NCI-H1694 treated with DMSO at 0.1 percent for 48 hours (cell line): ENCODE measurements around the gene SRMS.
"Not testable (repeated sequence)": the region's sequence is repeated elsewhere in the genome, so short reads cannot be mapped to it uniquely, and the experiment has no call there.

Source experiments
- DNase-seq: peaks from one replicate; lab custom pipeline; 2025; lab: John Stamatoyannopoulos, UW

SRMS gene

GRCh38 chr20:63566395-63567135 is 19.0 kb upstream of the SRMS start:
- no peak for DNase-seq

GRCh38 chr20:63565699-63566335 is 18.3 kb upstream of the SRMS start:
- no peak for DNase-seq

GRCh38 chr20:63565021-63565698 is 17.6 kb upstream of the SRMS start:
- no peak for DNase-seq

DNA sequence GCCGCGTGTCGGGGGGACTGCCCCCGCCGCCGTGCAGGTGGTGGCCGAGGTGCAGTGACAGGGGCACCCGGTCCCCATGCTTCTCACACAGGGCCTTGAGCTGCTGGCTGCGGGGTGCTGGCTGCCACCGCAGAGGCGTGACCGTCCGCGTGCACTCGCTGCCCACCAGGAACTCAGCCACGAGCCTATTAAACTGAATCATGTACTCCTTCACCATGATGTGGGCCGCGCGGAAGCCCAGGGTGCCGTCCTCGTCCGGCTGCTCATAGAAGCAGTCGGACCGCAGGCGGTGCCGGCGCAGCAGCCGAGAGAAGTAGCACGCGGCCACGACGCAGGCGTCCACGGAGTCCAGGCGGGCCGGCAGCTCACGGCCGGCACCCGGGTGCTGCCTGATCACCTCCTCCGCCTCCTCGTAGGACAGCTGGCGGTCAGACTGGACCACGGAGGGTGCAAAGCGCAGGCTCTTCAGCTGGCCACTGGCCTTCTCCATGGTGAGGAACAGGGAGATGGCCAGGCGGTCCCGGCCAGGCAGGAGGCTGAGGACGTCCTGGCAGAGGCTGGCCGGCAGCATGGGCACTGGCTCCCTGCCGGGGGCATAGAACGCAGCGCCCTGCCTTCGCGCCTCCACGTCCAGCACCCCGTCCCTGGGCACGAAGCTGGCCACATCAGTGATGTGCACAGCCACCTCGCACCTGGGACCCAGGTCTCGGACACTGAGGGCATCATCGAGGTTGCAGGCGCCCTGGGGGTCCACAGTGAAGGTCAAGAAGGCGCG is 16.7 kb upstream of the SRMS start:
- DNase-seq = no peak

GRCh38 chr20:63563225-63563935 is 15.8 kb upstream of the SRMS start:
- DNase-seq = no peak

DNA sequence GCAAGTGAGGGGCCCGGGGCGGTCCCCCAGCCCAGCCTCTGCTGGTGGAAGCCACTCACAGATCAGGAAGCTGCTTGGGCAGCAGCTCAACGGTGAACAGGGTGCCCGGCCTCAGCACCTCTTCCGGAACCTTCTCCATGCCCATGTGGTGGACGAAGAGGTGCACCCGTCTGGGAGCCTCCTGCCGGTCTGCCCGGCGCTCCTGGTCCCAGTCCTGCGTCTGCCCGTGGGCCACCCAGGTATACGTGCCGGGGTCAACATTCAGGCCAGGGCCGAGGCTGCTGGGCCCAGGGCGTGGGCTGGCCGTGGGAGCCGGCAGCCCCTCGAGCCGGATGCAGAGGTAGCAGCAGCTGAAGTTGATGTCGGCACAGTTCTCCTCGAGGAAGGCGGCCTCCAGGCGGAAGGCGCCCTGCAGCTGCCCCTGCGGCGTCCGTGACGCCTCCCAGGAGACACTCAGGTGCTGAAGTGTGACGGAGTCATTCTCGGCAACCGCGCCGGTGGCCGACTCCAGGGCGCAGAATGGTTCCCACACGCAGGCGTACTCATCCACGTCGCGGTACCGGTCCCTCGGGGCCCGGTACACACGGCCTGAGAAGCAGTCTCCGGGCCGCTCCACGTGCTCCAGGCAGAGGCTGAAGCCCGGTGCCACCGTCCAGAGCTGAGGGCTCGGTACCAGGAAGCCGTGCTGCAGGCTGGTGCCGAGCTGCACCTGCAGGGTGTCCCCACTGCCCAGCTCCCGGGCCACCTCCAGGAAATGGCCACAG is 15.1 kb upstream of the SRMS start:
- DNase-seq = no peak

- DNase-seq = no peak
These were observed 14.3 kb upstream of the SRMS start for GRCh38 chr20:63561624-63562396.

DNA sequence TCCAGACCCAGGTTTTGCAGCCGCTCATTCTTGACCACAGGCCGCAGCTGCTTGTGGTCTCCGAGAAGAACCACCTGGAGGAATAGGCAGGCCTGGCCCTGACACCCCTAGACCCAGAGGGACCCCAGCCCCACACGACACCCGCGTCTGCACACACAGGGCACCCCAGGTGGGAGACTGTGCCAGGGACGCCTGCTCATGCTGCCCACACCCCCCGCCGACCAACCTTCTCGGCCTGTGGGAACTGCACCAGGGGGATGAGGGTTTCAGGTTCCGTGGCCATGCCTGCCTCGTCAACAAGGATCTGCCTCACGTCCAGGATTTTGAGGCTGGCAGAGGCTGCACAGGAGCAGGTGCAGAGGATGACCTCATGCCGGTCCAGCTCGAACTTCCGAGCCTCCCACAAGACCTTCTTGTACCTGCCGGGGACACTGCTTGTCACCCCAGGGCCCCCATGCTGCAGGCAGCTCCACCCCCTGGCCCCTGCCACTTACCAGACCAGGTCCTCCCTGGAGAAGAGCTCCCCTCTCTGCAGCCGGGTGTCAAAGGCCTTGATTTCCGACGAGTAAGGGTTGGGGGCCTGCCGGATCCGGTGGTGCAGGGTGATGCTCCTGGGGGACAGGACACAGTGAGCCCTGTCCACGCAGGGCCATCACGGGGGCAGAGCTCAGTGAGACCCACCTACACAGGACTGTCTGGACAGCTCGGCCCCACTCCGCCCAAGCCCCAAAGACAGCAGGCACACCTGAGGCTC is 13.5 kb upstream of the SRMS start:
- DNase-seq = no peak

- no peak for DNase-seq
These were observed 12.8 kb upstream of the SRMS start for GRCh38 chr20:63560333-63560805.

GRCh38 chr20:63559485-63560332 is 12.2 kb upstream of the SRMS start:
- not testable (repeated sequence) for DNase-seq

DNA sequence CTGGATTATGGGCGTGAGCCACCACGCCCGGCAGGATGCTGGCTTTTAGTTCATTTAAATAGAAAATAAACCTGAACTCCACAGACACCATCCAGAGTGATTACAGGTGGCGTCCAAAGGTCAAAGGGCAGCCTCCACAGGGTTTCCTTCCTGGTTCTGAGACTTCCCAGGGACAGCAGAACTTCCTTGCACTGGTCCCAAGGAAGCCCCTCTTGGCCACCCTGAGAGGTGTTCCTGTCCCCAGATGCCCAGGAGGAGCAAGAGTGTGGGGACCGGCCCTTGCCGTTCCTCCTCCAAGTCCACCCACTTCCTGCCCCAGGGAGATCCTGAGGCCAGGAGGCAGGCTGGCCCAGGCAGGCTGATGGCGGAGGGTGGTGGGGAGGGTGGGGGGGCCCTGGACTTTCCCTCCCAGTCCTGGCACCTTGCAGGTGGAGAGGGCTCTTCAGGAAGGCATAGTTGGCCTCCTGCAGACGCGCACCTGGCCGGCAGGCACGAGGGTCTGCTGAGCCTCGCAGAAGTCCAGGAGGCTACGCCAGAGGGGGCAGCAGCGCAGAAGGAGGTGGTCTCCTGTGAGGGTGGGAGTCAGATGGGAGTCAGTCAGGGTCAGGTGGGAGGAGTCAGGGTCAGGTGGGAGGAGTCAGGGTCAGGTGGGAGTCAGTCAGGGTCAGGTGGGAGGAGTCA is 11.4 kb upstream of the SRMS start:
- no peak for DNase-seq

GRCh38 chr20:63557481-63557891 is 9.9 kb upstream of the SRMS start:
- no peak for DNase-seq

DNA sequence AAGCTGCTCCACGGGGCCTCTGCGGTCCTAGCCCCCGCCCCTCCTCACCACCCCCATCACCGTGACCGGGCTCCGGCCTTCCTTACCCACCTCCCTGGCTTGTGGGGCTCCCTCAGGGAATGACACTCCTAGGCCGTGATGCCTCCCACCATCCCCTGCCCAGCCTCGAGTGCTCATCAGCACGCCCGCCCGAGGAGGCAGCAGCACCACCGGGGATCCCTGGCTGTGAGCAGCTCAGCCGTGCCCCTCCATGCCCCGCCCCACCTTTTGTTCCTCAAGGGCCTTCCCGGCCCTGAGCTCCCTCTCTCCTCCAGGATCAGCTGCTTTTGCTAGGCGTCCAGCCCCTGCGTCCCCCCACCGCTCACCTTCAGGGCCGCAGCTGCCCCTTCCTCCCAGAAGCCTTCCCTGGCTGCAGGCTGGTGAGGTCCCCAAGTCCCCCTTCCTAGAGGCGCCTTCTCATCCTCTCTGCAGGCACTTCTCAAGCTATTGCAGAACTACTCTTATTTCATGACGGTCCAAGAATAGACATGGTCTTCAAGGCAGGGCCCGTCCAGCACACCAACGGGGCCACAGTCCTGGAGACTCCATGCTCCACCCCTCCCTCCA is 9.4 kb upstream of the SRMS start:
- DNase-seq = no peak

DNA sequence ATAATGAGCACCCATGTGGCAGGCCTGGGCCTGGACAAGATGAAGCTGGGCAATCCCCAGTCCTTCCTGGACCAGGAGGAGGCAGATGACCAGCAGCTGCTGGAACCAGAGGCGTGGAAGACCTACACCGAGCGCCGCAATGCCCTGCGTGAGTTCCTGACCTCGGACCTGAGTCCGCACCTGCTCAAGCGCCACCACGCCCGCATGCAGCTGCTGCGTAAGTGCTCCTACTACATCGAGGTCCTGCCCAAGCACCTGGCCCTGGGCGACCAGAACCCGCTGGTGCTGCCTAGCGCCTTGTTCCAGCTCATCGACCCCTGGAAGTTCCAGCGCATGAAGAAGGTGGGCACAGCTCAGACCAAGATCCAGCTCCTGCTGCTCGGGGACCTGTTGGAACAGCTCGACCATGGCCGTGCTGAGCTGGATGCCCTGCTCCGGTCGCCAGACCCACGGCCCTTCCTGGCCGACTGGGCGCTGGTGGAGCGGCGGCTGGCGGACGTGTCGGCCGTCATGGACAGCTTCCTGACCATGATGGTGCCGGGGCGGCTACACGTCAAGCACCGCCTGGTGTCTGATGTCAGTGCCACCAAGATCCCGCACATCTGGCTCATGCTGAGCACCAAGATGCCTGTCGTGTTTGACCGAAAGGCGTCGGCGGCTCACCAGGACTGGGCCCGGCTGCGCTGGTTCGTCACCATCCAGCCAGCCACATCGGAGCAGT is 8.3 kb upstream of the SRMS start:
- no peak for DNase-seq

- DNase-seq = no peak
These were observed 7.1 kb upstream of the SRMS start for GRCh38 chr20:63554361-63555278.

DNA sequence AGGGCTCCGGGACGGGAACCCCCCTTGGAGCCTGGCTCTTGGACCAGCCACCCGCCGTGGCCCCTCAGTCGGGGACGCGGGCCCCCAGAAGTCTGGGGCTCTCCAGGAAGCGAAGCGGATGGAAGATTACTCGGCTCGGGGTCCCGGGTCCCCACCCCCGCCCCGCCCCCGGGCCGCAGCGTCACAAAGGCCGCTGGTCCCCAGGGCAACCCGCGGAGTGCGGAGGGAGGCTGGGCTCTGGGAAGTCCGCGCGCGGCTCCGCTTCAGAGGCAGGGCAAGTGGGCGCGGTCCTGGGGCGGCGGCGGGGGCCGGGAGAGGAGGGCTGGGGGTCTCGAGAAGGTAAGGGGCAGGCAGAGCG is 6.4 kb upstream of the SRMS start, which contains the start of gene FNDC11:
TSS of gene FNDC11 (plus strand) at position 227 of the 358 bp plus-strand sequence. CDS start 1,505 bp downstream, outside the sequence.
- no peak for DNase-seq
